ENCODE measurements around the gene MTFP1. TPM values are rescaled to one million over a fixed set of nuclear protein-coding genes. Genes with fewer than 3 reads are reported as not detected.

The MTFP1 gene
- total and polyA plus RNA-seq, 4 donors: 1.8 to 40.0 (median 25.5) TPM

DNA sequence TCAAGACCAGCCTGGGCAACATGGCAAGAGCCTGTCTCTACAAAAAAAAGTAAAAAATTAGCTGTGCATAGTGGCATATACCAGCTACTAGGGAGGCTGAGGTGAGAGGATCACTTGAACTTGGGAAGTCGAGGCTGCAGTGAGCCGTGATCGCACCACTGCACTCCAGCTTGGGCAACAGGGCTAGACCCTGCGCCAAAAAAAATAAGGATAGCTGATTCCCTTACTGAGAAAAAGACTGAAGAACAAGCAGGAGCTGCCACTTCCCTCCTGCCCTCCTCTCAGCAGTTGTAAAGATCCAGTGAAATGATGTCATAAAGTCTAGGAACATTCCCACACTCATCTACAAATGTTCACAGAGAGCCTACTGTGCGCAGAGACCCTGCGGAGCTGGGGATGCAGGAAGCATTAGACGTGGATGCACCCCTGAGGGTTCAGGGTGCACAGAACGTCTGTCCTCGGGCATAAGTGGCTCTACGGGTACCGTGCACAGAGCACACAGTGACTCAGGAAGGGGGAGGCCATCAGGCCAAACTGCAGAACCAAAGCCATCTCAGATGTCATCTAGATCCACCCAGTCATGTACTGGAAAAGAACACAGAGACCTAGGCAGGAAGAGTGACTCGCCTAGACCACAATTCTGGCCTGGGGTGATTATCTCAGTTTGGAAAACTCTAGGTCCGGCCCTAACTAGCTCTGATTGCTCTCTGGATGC lies 17.0 kb upstream of the MTFP1 start:
- Histone ChIP-seq H3K27me3 (ENCODE audit: control insufficient read depth in 3 of 3, insufficient read depth in 3 of 3, low read length in 2 of 3) (no peaks in the 10 kb centered on the region), H3K27ac (ENCODE audit: low read depth in 1 of 2, low read length in 1 of 2) (no peak overlapping the region), H3K9ac (ENCODE audit: insufficient read depth in 1 of 2, low read length in 2 of 2) (no peak overlapping the region), H3K4me1 (ENCODE audit: control insufficient read depth in 5 of 5, insufficient read depth in 5 of 5, low read length in 5 of 5) (no peaks in the 10 kb centered on the region), H3K36me3 (ENCODE audit: control insufficient read depth in 4 of 4, insufficient read depth in 4 of 4, low read length in 4 of 4) (peaks cover 2 to 26% (median 17%) of the 10 kb centered on the region in 4 donors), H3K9me3 (ENCODE audit: control insufficient read depth in 4 of 4, insufficient read depth in 3 of 4, low read length in 3 of 4) (peaks cover 0 to 1% (median 0%) of the 10 kb centered on the region in 4 donors), H3K4me3 (no peak overlapping the region)
- TF ChIP-seq, protein P1, sequence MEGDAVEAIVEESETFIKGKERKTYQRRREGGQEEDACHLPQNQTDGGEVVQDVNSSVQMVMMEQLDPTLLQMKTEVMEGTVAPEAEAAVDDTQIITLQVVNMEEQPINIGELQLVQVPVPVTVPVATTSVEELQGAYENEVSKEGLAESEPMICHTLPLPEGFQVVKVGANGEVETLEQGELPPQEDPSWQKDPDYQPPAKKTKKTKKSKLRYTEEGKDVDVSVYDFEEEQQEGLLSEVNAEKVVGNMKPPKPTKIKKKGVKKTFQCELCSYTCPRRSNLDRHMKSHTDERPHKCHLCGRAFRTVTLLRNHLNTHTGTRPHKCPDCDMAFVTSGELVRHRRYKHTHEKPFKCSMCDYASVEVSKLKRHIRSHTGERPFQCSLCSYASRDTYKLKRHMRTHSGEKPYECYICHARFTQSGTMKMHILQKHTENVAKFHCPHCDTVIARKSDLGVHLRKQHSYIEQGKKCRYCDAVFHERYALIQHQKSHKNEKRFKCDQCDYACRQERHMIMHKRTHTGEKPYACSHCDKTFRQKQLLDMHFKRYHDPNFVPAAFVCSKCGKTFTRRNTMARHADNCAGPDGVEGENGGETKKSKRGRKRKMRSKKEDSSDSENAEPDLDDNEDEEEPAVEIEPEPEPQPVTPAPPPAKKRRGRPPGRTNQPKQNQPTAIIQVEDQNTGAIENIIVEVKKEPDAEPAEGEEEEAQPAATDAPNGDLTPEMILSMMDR (IDR thresholded peaks at IDR 0.05; ENCODE audit: control extremely low read depth, extremely low read depth): no peak
- WGBS, 2 donors: 79 to 86% methylated on average over 13 of the region's 13 CpGs
- DNase-seq (no peak), ATAC-seq (ENCODE audit: insufficient read depth, low FRiP score) (no peak)

DNA sequence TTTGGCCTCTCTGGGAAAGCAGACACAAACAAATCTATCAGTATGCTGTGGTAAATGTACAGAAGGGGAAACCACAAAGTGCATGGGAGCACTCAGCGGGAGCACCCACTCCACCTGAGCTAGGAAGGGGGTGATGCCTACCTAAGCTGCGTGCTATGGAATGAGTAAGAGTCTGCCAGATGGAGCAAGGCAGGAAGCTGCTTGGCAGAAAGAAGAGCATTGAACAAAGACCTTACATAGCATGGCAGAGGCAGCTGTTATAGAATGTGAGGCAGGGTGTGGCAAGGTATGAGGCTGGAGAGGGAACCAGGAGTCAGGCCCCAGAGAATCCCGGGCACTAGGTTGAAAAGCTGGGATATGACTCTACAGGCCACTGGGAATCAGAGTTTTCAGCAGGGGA lies 13.8 kb upstream of the MTFP1 start:
- TF ChIP-seq, protein P1 (IDR thresholded peaks at IDR 0.05; ENCODE audit: control extremely low read depth, extremely low read depth): no peak
- WGBS, 2 donors: 79 to 89% methylated on average over 3 of the region's 3 CpGs
- ATAC-seq (ENCODE audit: insufficient read depth, low FRiP score): no peak

DNA sequence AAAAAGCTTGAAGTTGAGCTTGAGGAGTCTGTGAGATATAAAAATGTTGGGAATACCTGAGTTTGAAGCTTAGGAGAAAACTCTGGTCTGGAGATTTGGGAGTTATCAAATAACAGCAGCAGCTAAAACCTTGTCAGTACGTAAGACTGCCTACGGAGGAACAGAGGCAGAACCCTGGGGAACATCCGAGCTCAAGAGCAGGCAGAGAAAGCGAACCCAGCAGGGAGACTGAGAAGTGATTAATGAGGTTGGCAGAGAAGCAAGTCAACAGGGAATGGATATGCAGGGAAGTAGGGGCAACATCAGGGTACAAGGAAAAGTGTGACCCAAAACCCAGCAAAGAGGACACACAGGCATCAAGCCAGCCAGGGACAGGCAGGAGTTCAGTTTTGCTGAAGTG lies 12.6 kb upstream of the MTFP1 start:
- DNase-seq (no peak), ATAC-seq (ENCODE audit: insufficient read depth, low FRiP score) (no peak)
- peaks cover 0 to 1% (median 0%) of the 10 kb centered on the region in 4 donors for H3K9me3 ChIP-seq (ENCODE audit: control insufficient read depth in 4 of 4, insufficient read depth in 3 of 4, low read length in 3 of 4)
- no peak overlapping the region for H3K27ac ChIP-seq (ENCODE audit: low read depth in 1 of 2, low read length in 1 of 2)
- H3K36me3 ChIP-seq (ENCODE audit: control insufficient read depth in 4 of 4, insufficient read depth in 4 of 4, low read length in 4 of 4): peaks cover 8 to 30% (median 23%) of the 10 kb centered on the region in 4 donors
- 91 to 95% methylated on average over 4 of the region's 4 CpGs for WGBS, 2 donors
- H3K9ac ChIP-seq (ENCODE audit: insufficient read depth in 1 of 2, low read length in 2 of 2): no peak overlapping the region
- H3K4me3 ChIP-seq: no peak overlapping the region
- TF ChIP-seq, protein P1 (IDR thresholded peaks at IDR 0.05; ENCODE audit: control extremely low read depth, extremely low read depth): no peak
- H3K27me3 ChIP-seq (ENCODE audit: control insufficient read depth in 3 of 3, insufficient read depth in 3 of 3, low read length in 2 of 3): no peaks in the 10 kb centered on the region
- no peaks in the 10 kb centered on the region for H3K4me1 ChIP-seq (ENCODE audit: control insufficient read depth in 5 of 5, insufficient read depth in 5 of 5, low read length in 5 of 5)

More for the DNA sequence above, 13.8 kb upstream of the MTFP1 start:
- Histone ChIP-seq H3K9ac (ENCODE audit: insufficient read depth in 1 of 2, low read length in 2 of 2) (no peak overlapping the region), H3K9me3 (ENCODE audit: control insufficient read depth in 4 of 4, insufficient read depth in 3 of 4, low read length in 3 of 4) (peaks cover 0 to 1% (median 0%) of the 10 kb centered on the region in 4 donors), H3K4me1 (ENCODE audit: control insufficient read depth in 5 of 5, insufficient read depth in 5 of 5, low read length in 5 of 5) (no peaks in the 10 kb centered on the region), H3K4me3 (no peak overlapping the region), H3K36me3 (ENCODE audit: control insufficient read depth in 4 of 4, insufficient read depth in 4 of 4, low read length in 4 of 4) (peaks cover 8 to 30% (median 24%) of the 10 kb centered on the region in 4 donors), H3K27me3 (ENCODE audit: control insufficient read depth in 3 of 3, insufficient read depth in 3 of 3, low read length in 2 of 3) (no peaks in the 10 kb centered on the region), H3K27ac (ENCODE audit: low read depth in 1 of 2, low read length in 1 of 2) (no peak overlapping the region)
- no peak for DNase-seq

Data from lung (tissue), 12 donors.